A673 (cell line): ENCODE results near the gene TMEM125. TPM values are rescaled to one million over a fixed set of nuclear protein-coding genes. Genes with fewer than 3 reads are reported as not detected.

Experiments
- BruUV-seq: library from RNA; stranded (reverse); fragments of 400-500 nt; replicated peaks from 2 replicates; lab custom pipeline; 2021; lab: Mats Ljungman, UMichigan
- CTCF ChIA-PET: fragments of 300-600 bp; sonication (Branson Sonifier 250); formaldehyde crosslinking; loops from one replicate; lab custom pipeline; 2022; ENCODE audit warnings: antibody characterized with exemption; lab: Charles Lee
- POLR2A ChIA-PET: fragments of 300-600 bp; sonication (Branson Sonifier 250); formaldehyde crosslinking; loops from one replicate; lab custom pipeline; 2022; ENCODE audit warnings: antibody characterized with exemption; ENCODE audit not compliant: low non-redundant PET; lab: Charles Lee
- DNase-seq: peaks from one replicate; pipeline ENCODE4 v3.0.0-alpha.2; 2015; ENCODE audit warnings: low spot score
- H3K27ac ChIP-seq: fragments of 200-600 bp; sonication (generic); 2 replicates; pipeline ENCODE4 v1.5.1; 2016; ENCODE audit warnings: mixed run types, low read depth, mild to moderate bottlenecking, mixed read lengths, antibody characterized with exemption, low read length; ENCODE audit not compliant: poor library complexity, severe bottlenecking
- H3K27me3 ChIP-seq: fragments of 200-600 bp; sonication (generic); replicated peaks from 2 replicates; pipeline ENCODE4 v1.6.1; 2017; ENCODE audit warnings: mixed run types, low read depth, mild to moderate bottlenecking, mixed read lengths, antibody characterized with exemption, low read length; ENCODE audit not compliant: insufficient read depth, poor library complexity
- H3K36me3 ChIP-seq: fragments of 200-600 bp; sonication (generic); 2 replicates; pipeline ENCODE4 v1.6.1; 2016; ENCODE audit warnings: mixed run types, mild to moderate bottlenecking, mixed read lengths, antibody characterized with exemption, low read length; ENCODE audit not compliant: insufficient read depth, poor library complexity, severe bottlenecking
- H3K4me1 ChIP-seq: fragments of 200-600 bp; sonication (generic); 2 replicates; pipeline ENCODE4 v1.6.1; 2017; ENCODE audit warnings: mixed run types, mild to moderate bottlenecking, mixed read lengths, antibody characterized with exemption, low read length; ENCODE audit not compliant: insufficient read depth, poor library complexity, severe bottlenecking
- H3K4me3 ChIP-seq: fragments of 200-600 bp; sonication (generic); 2 replicates; pipeline ENCODE4 v1.5.1; 2016; ENCODE audit warnings: low read depth, mixed run types, mild to moderate bottlenecking, mixed read lengths, low read length; ENCODE audit not compliant: poor library complexity, severe bottlenecking
- H3K9me3 ChIP-seq: fragments of 200-600 bp; sonication (generic); 2 replicates; pipeline ENCODE4 v1.6.1; 2016; ENCODE audit warnings: mixed run types, low read depth, mild to moderate bottlenecking, mixed read lengths, antibody characterized with exemption, low read length; ENCODE audit not compliant: poor library complexity, severe bottlenecking
- EZH2 ChIP-seq: fragments of 200-600 bp; sonication (generic); IDR thresholded peaks from 2 replicates; pipeline ENCODE4 v1.6.1; 2017; ENCODE audit warnings: borderline replicate concordance, low read depth, mild to moderate bottlenecking, mixed read lengths, antibody characterized with exemption, low read length; ENCODE audit not compliant: poor library complexity, severe bottlenecking
- intact Hi-C: fragments of 100-400 bp; cut with micrococcal nuclease; formaldehyde crosslinking; loops from one replicate; pipeline ENCODE4 v1.10.0; 2022; ENCODE audit not compliant: unreplicated experiment
- total RNA-seq: library from RNA; stranded (reverse); gene quantifications from 2 replicates; pipeline ENCODE4 v1.2.3, GENCODE V29; 2021
- TF ChIP-seq, protein P1 (sequence below): fragments of 300-800, 200-600 bp; sonication (generic); conservative IDR thresholded peaks from 2 replicates; pipeline ENCODE4 v1.5.1; 2017; ENCODE audit warnings: low read depth, mild to moderate bottlenecking, antibody characterized with exemption, low read length, moderate library complexity, mixed read lengths

The TMEM125 gene
- total RNA-seq, 1 experiment from 2014 or later, result not detected

DNA sequence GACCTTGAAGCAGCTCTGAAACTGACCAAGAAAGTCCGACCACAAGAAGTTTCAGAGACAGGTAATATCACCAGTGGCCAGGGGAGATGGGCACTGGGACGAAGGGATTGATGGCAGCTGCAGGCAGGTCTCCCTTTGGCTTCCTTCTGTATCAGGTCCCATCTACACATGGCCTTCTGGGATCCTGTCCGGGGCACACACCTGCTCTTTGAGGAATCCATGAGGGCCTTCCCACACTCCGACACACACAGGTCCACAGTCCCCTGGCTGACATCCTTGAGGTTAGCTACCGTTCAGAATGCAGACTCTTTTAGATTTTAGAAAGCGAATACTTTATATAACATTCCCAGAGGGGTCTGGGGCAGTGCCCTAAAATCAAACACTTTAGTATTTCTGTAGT, 26.5 kb upstream of the TMEM125 start:
- H3K27ac ChIP-seq, result no peak overlapping the region
- ChIA-PET CTCF (no interaction called here), POLR2A (no interaction called here)
- H3K36me3 ChIP-seq, result no peaks in the 10 kb centered on the region
- no peak for DNase-seq
- H3K4me3 ChIP-seq, result no peak overlapping the region
- no peaks in the 10 kb centered on the region for H3K4me1 ChIP-seq
- peaks cover 6% of the 10 kb centered on the region for H3K9me3 ChIP-seq
- no peaks in the 10 kb centered on the region for H3K27me3 ChIP-seq
- BruUV-seq, result no TSS peak
- TF ChIP-seq, protein P1, sequence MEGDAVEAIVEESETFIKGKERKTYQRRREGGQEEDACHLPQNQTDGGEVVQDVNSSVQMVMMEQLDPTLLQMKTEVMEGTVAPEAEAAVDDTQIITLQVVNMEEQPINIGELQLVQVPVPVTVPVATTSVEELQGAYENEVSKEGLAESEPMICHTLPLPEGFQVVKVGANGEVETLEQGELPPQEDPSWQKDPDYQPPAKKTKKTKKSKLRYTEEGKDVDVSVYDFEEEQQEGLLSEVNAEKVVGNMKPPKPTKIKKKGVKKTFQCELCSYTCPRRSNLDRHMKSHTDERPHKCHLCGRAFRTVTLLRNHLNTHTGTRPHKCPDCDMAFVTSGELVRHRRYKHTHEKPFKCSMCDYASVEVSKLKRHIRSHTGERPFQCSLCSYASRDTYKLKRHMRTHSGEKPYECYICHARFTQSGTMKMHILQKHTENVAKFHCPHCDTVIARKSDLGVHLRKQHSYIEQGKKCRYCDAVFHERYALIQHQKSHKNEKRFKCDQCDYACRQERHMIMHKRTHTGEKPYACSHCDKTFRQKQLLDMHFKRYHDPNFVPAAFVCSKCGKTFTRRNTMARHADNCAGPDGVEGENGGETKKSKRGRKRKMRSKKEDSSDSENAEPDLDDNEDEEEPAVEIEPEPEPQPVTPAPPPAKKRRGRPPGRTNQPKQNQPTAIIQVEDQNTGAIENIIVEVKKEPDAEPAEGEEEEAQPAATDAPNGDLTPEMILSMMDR, result no peak
- TF ChIP-seq EZH2, result no peak
- intact Hi-C loops, result loop anchor here (10.0 kb wide), 1 partner anchor 112 kb away; the partner anchor contains the start of gene CDC20

DNA sequence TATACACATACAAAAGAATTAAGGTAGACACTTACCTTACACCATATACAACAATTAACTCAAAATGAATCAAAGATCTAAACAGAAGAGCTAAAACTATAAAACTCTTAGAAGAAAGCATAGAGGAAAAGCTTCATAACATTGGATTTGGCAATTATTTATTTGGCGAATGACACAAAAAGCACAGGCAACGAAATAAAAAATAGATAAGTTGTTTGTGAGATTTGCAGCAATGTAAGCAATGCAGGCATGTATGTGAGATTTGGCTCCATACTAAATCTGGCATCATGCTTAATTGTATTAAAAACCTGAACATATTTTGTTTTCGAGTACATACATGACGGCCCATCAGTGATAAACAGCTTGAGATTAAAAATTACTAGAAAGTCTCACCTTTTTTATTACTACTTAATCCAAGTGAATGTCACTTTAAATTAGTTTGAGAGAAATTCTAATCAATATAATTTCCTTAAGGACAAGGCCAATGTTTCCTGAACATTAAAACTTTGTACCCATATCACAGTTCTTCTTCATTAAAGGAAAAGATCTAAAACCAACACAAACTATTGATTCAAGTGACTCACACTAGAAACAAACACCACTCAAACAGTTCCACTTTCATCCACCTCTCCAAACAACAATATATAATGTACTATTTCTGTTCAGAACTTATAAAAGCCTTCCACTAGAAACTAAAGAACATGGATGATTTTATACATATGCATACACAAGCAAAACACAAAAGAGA, 23.1 kb upstream of the TMEM125 start:
- TF ChIP-seq, protein P1, result no peak
- no peak for TF ChIP-seq EZH2
- Histone ChIP-seq H3K4me3 (no peak overlapping the region), H3K4me1 (no peaks in the 10 kb centered on the region), H3K36me3 (no peaks in the 10 kb centered on the region), H3K27ac (no peak overlapping the region), H3K9me3 (peaks cover 6% of the 10 kb centered on the region), H3K27me3 (no peaks in the 10 kb centered on the region)
- intact Hi-C loops, result loop anchor here (5.0 to 10.0 kb wide), 2 partner anchors 86 to 108 kb away; partner anchors contain the start of gene CDC20
- ChIA-PET POLR2A (no interaction called here), CTCF (no interaction called here)
- BruUV-seq, result no TSS peak
- DNase-seq, result no peak

DNA sequence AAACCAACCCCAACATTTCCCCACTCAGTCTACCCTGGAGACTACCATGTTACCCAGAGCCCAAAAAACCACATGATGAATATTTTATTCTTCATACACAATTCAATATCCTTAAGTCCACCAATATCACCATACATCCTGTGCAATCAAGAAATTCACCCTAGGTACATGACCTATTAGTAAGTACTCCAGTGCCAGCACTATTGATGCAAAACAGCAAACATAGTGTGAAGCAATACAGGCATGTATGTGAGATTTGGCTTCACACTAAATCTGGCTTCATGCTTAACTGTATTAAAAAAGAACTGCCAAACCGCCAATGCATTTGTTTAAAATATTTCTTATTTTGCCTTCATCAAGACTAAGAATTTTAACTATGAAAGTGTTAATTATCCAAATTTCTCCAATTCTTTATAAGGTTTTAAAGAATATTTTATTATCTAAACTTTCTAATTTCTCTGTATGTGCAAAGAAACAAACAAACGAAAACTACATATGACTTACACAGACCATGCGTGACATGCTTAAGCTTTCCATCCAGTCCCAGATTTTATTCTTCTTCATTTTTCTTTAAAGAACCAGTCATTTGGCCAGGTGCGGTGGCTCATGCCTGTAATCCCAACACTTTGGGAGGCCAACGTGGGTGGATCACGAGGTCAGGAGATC, 22.4 kb upstream of the TMEM125 start:
- intact Hi-C loops, result loop anchor here (5.0 to 10.0 kb wide), 2 partner anchors 85 to 107 kb away; partner anchors contain the start of gene CDC20
- BruUV-seq, result no TSS peak
- Histone ChIP-seq H3K9me3 (peaks cover 6% of the 10 kb centered on the region), H3K27ac (no peak overlapping the region), H3K36me3 (no peaks in the 10 kb centered on the region), H3K27me3 (no peaks in the 10 kb centered on the region), H3K4me3 (no peak overlapping the region), H3K4me1 (no peaks in the 10 kb centered on the region)
- POLR2A ChIA-PET, result no interaction called here
- TF ChIP-seq, protein P1, result no peak
- no peak for TF ChIP-seq EZH2
- CTCF ChIA-PET, result no interaction called here
- DNase-seq, result no peak
